B cell (primary cell): ENCODE measurements around the gene NAA35. TPM values are rescaled to one million over a fixed set of nuclear protein-coding genes. Genes with fewer than 3 reads are reported as not detected.

Experiments
- ATAC-seq: fragments of 200-7000 bp; cut with Tn5 transposase; one replicate; pipeline ENCODE4 v1.10.0; 2021; ENCODE audit warnings: low read depth, mild to moderate bottlenecking, moderate number of reproducible peaks, moderate library complexity
- CTCF ChIA-PET: fragments of 350-600 bp; sonication (Branson Sonifier 250); formaldehyde crosslinking; loops from one replicate; lab custom pipeline; 2021; ENCODE audit warnings: antibody characterized with exemption, inconsistent platforms; lab: Charles Lee
- POLR2A ChIA-PET: fragments of 350-600 bp; sonication (Branson Sonifier 250); formaldehyde crosslinking; loops from one replicate; lab custom pipeline; 2021; ENCODE audit warnings: antibody characterized with exemption; lab: Charles Lee
- DNase-seq: peaks from one replicate; pipeline ENCODE4 v3.0.0; 2013
- H2AFZ ChIP-seq: 2 replicates; pipeline ENCODE4 v1.6.1; 2012; ENCODE audit warnings: mild to moderate bottlenecking, low read depth, low read length; ENCODE audit not compliant: insufficient read depth, poor library complexity, severe bottlenecking
- H3K27ac ChIP-seq, 2 donors: 1 replicate in 1 of 2; 2 replicates in 1 of 2; pipeline ENCODE4 v1.5.1; 2012 to 2013; ENCODE audit warnings: low read length in 2 of 2, mild to moderate bottlenecking in 2 of 2, moderate library complexity in 1 of 2
- H3K27me3 ChIP-seq, 4 experiments: fragments of 200-600 bp in 1 of 4; sonication (generic) in 1 of 4; replicated peaks in 1 of 4; 1 replicate in 2 of 4; 2 replicates in 2 of 4; pipeline versions ENCODE4 v1.6.1 to v1.7.0; 2013 to 2016; ENCODE audit warnings: low read length in 3 of 4, mild to moderate bottlenecking in 2 of 4, mixed read lengths in 1 of 4, moderate library complexity in 1 of 4; ENCODE audit not compliant: insufficient read depth in 4 of 4, control insufficient read depth in 3 of 4; ENCODE audit errors: control extremely low read depth in 1 of 4
- H3K36me3 ChIP-seq, 2 experiments: replicated peaks in 1 of 2; 1 replicate in 1 of 2; 2 replicates in 1 of 2; pipeline versions ENCODE4 v1.6.1 to v1.7.1; 2013; ENCODE audit warnings: low read length in 1 of 2; ENCODE audit not compliant: insufficient read depth in 2 of 2, control insufficient read depth in 1 of 2; ENCODE audit errors: control extremely low read depth in 1 of 2, extremely low read depth in 1 of 2
- H3K4me1 ChIP-seq, 2 donors: fragments of 200-600 bp in 1 of 2; sonication (generic) in 1 of 2; 1 replicate in 1 of 2; 2 replicates in 1 of 2; pipeline versions ENCODE4 v1.5.1 to v1.6.1; 2013 to 2017; ENCODE audit warnings: low read length in 2 of 2; ENCODE audit not compliant: control insufficient read depth in 2 of 2, insufficient read depth in 2 of 2
- H3K4me2 ChIP-seq: replicated peaks from 2 replicates; pipeline ENCODE3; 2012; ENCODE audit warnings: mild to moderate bottlenecking, low read depth, low read length; ENCODE audit not compliant: poor library complexity, severe bottlenecking
- H3K4me3 ChIP-seq, 5 experiments: fragments of 200-600 bp in 1 of 5; sonication (generic) in 1 of 5; 1 replicate in 3 of 5; 2 replicates in 2 of 5; pipeline versions ENCODE4 v1.5.1 to v1.7.0; 2011 to 2016; ENCODE audit warnings: low read length in 4 of 5, mild to moderate bottlenecking in 4 of 5, low read depth in 2 of 5, control low read depth in 1 of 5, moderate library complexity in 1 of 5; ENCODE audit not compliant: insufficient read depth in 1 of 5; ENCODE audit errors: control extremely low read depth in 1 of 5, extremely low read depth in 1 of 5
- H3K79me2 ChIP-seq: fragments of 200-600 bp; sonication (generic); one replicate; pipeline ENCODE4 v1.6.0; 2016; ENCODE audit warnings: low read length; ENCODE audit not compliant: control insufficient read depth, insufficient read depth
- H3K9ac ChIP-seq: fragments of 200-600 bp; sonication (generic); 2 replicates; pipeline ENCODE4 v1.6.1; 2017; ENCODE audit warnings: mild to moderate bottlenecking, low read length, moderate library complexity
- H3K9me3 ChIP-seq, 3 donors: one replicate each; pipeline versions ENCODE4 v1.6.1 to v1.7.1; 2013; ENCODE audit warnings: low read length in 2 of 3; ENCODE audit not compliant: control insufficient read depth in 2 of 3, insufficient read depth in 1 of 3; ENCODE audit errors: control extremely low read depth in 1 of 3
- H4K20me1 ChIP-seq: 2 replicates; pipeline ENCODE4 v1.6.0; 2012; ENCODE audit warnings: mild to moderate bottlenecking, low read length; ENCODE audit not compliant: insufficient read depth, control insufficient read depth, poor library complexity, severe bottlenecking
- H3K27ac Mint-ChIP-seq: one replicate; pipeline ENCODE4 v1.8.0; 2021; ENCODE audit warnings: mixed read lengths
- H3K27me3 Mint-ChIP-seq: one replicate; pipeline ENCODE4 v1.8.0; 2021; ENCODE audit warnings: mixed read lengths
- H3K4me1 Mint-ChIP-seq: one replicate; pipeline ENCODE4 v1.8.0; 2021; ENCODE audit warnings: mixed read lengths
- H3K4me3 Mint-ChIP-seq: one replicate; pipeline ENCODE4 v1.8.0; 2021; ENCODE audit warnings: mixed read lengths
- H3K9me3 Mint-ChIP-seq: one replicate; pipeline ENCODE4 v1.8.0; 2022; ENCODE audit warnings: mixed read lengths; ENCODE audit not compliant: insufficient read depth
- CTCF ChIP-seq: fragments of 200-600 bp; IDR thresholded peaks from one replicate; pipeline ENCODE4 v1.8.0; 2022; ENCODE audit warnings: antibody characterized with exemption, mild to moderate bottlenecking
- EZH2 ChIP-seq: IDR thresholded peaks from 2 replicates; pipeline ENCODE4 v1.6.1; 2012; ENCODE audit warnings: borderline replicate concordance, low read depth, mild to moderate bottlenecking, moderate library complexity, low read length; ENCODE audit not compliant: insufficient read depth, poor library complexity, severe bottlenecking
- WGBS: methylation state at CpG from one replicate; pipeline ENCODE4 v1.1.5; 2013; ENCODE audit warnings: missing lambda C conversion rate; ENCODE audit not compliant: insufficient coverage; 5-methylcytosine and 5-hydroxymethylcytosine counted together
- intact Hi-C: fragments of 100-400 bp; cut with micrococcal nuclease; formaldehyde crosslinking; loops from one replicate; pipeline ENCODE4 v1.10.0; 2022
- polyA plus RNA-seq: library from polyadenylated mRNA; depleted of rRNA; stranded (reverse); fragments of >200 nt; gene quantifications from 2 replicates; pipeline ENCODE4 v1.2.3, GENCODE V29; 2012
- total RNA-seq, 2 donors: library from RNA; stranded (reverse); fragments of 120-200 nt in 1 of 2; gene quantifications; 1 replicate in 1 of 2; 2 replicates in 1 of 2; pipeline versions ENCODE4 v1.2.3 to v1.2.4, GENCODE V29; 2013 to 2022

Gene NAA35
- total and polyA plus RNA-seq, 2 donors (not counting 1 experiment from before 2014, with no cell fraction given): 4.5 to 26.2 TPM

GRCh38 chr9:85942913-85943709, 2.2 kb downstream of the NAA35 start:
- Histone ChIP-seq H3K36me3 (peaks cover 2 to 18% of the 10 kb centered on the region in 2 experiments), H3K9ac (no peak overlapping the region), H3K27ac (no peak overlapping the region), H3K4me3 (no peak overlapping the region), H2AFZ (no peak overlapping the region), H3K4me1 (peaks cover 22 to 26% of the 10 kb centered on the region in 2 donors), H3K79me2 (peaks cover 52% of the 10 kb centered on the region), H3K27me3 (no peaks in the 10 kb centered on the region), H4K20me1 (peaks cover 29% of the 10 kb centered on the region), H3K9me3 (peaks cover 0 to 9% (median 0%) of the 10 kb centered on the region in 3 donors), H3K4me2 (no peak overlapping the region)
- Mint-ChIP-seq H3K27ac (no peak overlapping the region), H3K9me3 (no peaks in the 10 kb centered on the region), H3K4me3 (no peak overlapping the region), H3K4me1 (peaks cover 34% of the 10 kb centered on the region), H3K27me3 (peaks cover 6% of the 10 kb centered on the region)
- ChIA-PET CTCF (no interaction called here), POLR2A (no interaction called here)
- TF ChIP-seq CTCF (no peak), EZH2 (no peak)
- ATAC-seq (no peak), DNase-seq (no peak)
- intact Hi-C loops: loop anchor here (5.0 kb wide), 1 partner anchor 331 kb away; no protein-coding TSS in a partner anchor
- whole genome bisulfite sequencing: 74% methylated on average over 2 of the region's 3 CpGs
